Measurements from ENCODE around the gene ACO2.

ACO2 gene

GRCh38 chr22:41512421-41513194 is 43.7 kb downstream of the ACO2 start (continued):
- TF ChIP-seq ZNF513 (tag by site-specific recombination; IDR thresholded peaks at IDR 0.05), result no peak
- TF ChIP-seq ZFHX2 (tag by site-specific recombination; conservative IDR thresholded peaks at IDR 0.05), result no peak
- TF ChIP-seq ZFP3 (tag by site-specific recombination; IDR thresholded peaks at IDR 0.05; ENCODE audit: low read depth), result no peak
- no peak for TF ChIP-seq ZSCAN4 (tag by site-specific recombination; IDR thresholded peaks at IDR 0.05)
- TF ChIP-seq ZNF501 (tag by site-specific recombination; IDR thresholded peaks at IDR 0.05), result no peak
- no peak for TF ChIP-seq ZBTB1 (tag by site-specific recombination; IDR thresholded peaks at IDR 0.05)
- no peak for TF ChIP-seq CTCF (tag by site-specific recombination; IDR thresholded peaks at IDR 0.05)
- no peak for TF ChIP-seq OSR2 (tag by site-specific recombination; IDR thresholded peaks at IDR 0.05)
- TF ChIP-seq ZNF266 (tag by site-specific recombination; IDR thresholded peaks at IDR 0.05; ENCODE audit: low read depth), result no peak
- TF ChIP-seq FEZF1 (tag by site-specific recombination; IDR thresholded peaks at IDR 0.05), result no peak
- TF ChIP-seq ZNF26 (tag by site-specific recombination; IDR thresholded peaks at IDR 0.05), result no peak
- TF ChIP-seq ELK4 (IDR thresholded peaks at IDR 0.05; ENCODE audit: borderline replicate concordance, low read depth, low read length), result no peak
- no peak for TF ChIP-seq ZNF214 (tag by site-specific recombination; IDR thresholded peaks at IDR 0.05; ENCODE audit: borderline replicate concordance)
- no peak for TF ChIP-seq HOXD13 (CRISPR knock-in tag; IDR thresholded peaks at IDR 0.05; ENCODE audit: borderline replicate concordance)
- TF ChIP-seq ZNF530 (tag by site-specific recombination; IDR thresholded peaks at IDR 0.05; ENCODE audit: low read depth), result no peak
- no peak for TF ChIP-seq ZNF776 (tag by site-specific recombination; IDR thresholded peaks at IDR 0.05; ENCODE audit: borderline replicate concordance)
- no peak for TF ChIP-seq ZNF560 (tag by site-specific recombination; IDR thresholded peaks at IDR 0.05; ENCODE audit: borderline replicate concordance)
- TF ChIP-seq ZNF16 (tag by site-specific recombination; IDR thresholded peaks at IDR 0.05; ENCODE audit: low read depth), result no peak
- no peak for TF ChIP-seq ZNF426 (tag by site-specific recombination; IDR thresholded peaks at IDR 0.05)
- TF ChIP-seq ZBTB6 (tag by site-specific recombination; IDR thresholded peaks at IDR 0.05), result no peak
- TF ChIP-seq ATF2 (tag by site-specific recombination; IDR thresholded peaks at IDR 0.05; ENCODE audit: low read depth), result no peak
- peak; percentile 42 for TF ChIP-seq KLF9 (tag by site-specific recombination; IDR thresholded peaks at IDR 0.05; ENCODE audit: low read depth)
- TF ChIP-seq ZNF670 (tag by site-specific recombination; IDR thresholded peaks at IDR 0.05; ENCODE audit: low read depth), result no peak
- no peak for TF ChIP-seq ZNF311 (tag by site-specific recombination; IDR thresholded peaks at IDR 0.05; ENCODE audit: borderline replicate concordance)
- TF ChIP-seq ZNF335 (tag by site-specific recombination; conservative IDR thresholded peaks at IDR 0.05), result no peak
- no peak for TF ChIP-seq ZNF658 (tag by site-specific recombination; IDR thresholded peaks at IDR 0.05)
- TF ChIP-seq ZNF707 (tag by site-specific recombination; IDR thresholded peaks at IDR 0.05), result no peak
- no peak for TF ChIP-seq GLI4 (tag by site-specific recombination; IDR thresholded peaks at IDR 0.05)
- TF ChIP-seq ZNF354C (tag by site-specific recombination; IDR thresholded peaks at IDR 0.05; ENCODE audit: borderline replicate concordance, low read depth), result no peak
- TF ChIP-seq ZNF416 (tag by site-specific recombination; IDR thresholded peaks at IDR 0.05), result no peak
- no peak for TF ChIP-seq YY1 (tag by site-specific recombination; IDR thresholded peaks at IDR 0.05)
